Rectal smooth muscle tissue (tissue), 1 donor: Measurements from ENCODE around the gene AP4E1.

Experiments
- H3K27ac ChIP-seq: one replicate; pipeline ENCODE4 v1.7.0; 2013; ENCODE audit warnings: low read depth, low read length, inconsistent platforms
- H3K27me3 ChIP-seq: one replicate; pipeline ENCODE4 v1.7.0; 2013; ENCODE audit warnings: low read length; ENCODE audit not compliant: control insufficient read depth, insufficient read depth
- H3K36me3 ChIP-seq: one replicate; pipeline ENCODE4 v1.7.0; 2013; ENCODE audit warnings: low read length; ENCODE audit not compliant: control insufficient read depth, insufficient read depth
- H3K4me1 ChIP-seq: one replicate; pipeline ENCODE4 v1.7.0; 2013; ENCODE audit warnings: low read length; ENCODE audit not compliant: control insufficient read depth, insufficient read depth
- H3K4me3 ChIP-seq: one replicate; pipeline ENCODE4 v1.7.0; 2013; ENCODE audit warnings: low read length
- H3K9ac ChIP-seq: one replicate; pipeline ENCODE4 v1.7.0; 2013; ENCODE audit warnings: low read length

Gene AP4E1

GRCh38 chr15:50880206-50880605 is 28.3 kb upstream of the AP4E1 start:
- no peak overlapping the region for H3K4me3 ChIP-seq
- H3K27me3 ChIP-seq: no peaks in the 10 kb centered on the region
- H3K9ac ChIP-seq: no peak overlapping the region
- H3K4me1 ChIP-seq: no peaks in the 10 kb centered on the region
- no peak overlapping the region for H3K27ac ChIP-seq
- H3K36me3 ChIP-seq: no peaks in the 10 kb centered on the region

- Histone ChIP-seq H3K9ac (no peak overlapping the region), H3K4me3 (no peak overlapping the region), H3K27me3 (no peaks in the 10 kb centered on the region), H3K27ac (no peak overlapping the region), H3K36me3 (no peaks in the 10 kb centered on the region), H3K4me1 (no peaks in the 10 kb centered on the region)
These were observed 27.8 kb upstream of the AP4E1 start for GRCh38 chr15:50880651-50881114.

- no peak overlapping the region for H3K27ac ChIP-seq
- H3K4me1 ChIP-seq: no peaks in the 10 kb centered on the region
These were observed 27.1 kb upstream of the AP4E1 start for GRCh38 chr15:50881121-50882048.

GRCh38 chr15:50883903-50884302 is 24.6 kb upstream of the AP4E1 start:
- no peaks in the 10 kb centered on the region for H3K27me3 ChIP-seq
- no peak overlapping the region for H3K9ac ChIP-seq
- H3K27ac ChIP-seq: no peak overlapping the region
- no peak overlapping the region for H3K4me3 ChIP-seq
- no peaks in the 10 kb centered on the region for H3K36me3 ChIP-seq
- no peaks in the 10 kb centered on the region for H3K4me1 ChIP-seq

More at GRCh38 chr15:50881121-50882048, 27.1 kb upstream of the AP4E1 start:
- Histone ChIP-seq H3K9ac (no peak overlapping the region), H3K4me3 (no peak overlapping the region), H3K27me3 (no peaks in the 10 kb centered on the region), H3K36me3 (no peaks in the 10 kb centered on the region)

- H3K4me1 ChIP-seq: no peaks in the 10 kb centered on the region
These were observed 23.9 kb upstream of the AP4E1 start for GRCh38 chr15:50884540-50884939.

GRCh38 chr15:50886139-50886467 is 22.4 kb upstream of the AP4E1 start:
- H3K4me3 ChIP-seq: no peak overlapping the region
- no peak overlapping the region for H3K9ac ChIP-seq
- H3K27me3 ChIP-seq: no peaks in the 10 kb centered on the region
- no peaks in the 10 kb centered on the region for H3K4me1 ChIP-seq
- no peak overlapping the region for H3K27ac ChIP-seq
- H3K36me3 ChIP-seq: no peaks in the 10 kb centered on the region

More at GRCh38 chr15:50884540-50884939, 23.9 kb upstream of the AP4E1 start:
- Histone ChIP-seq H3K27ac (no peak overlapping the region), H3K36me3 (no peaks in the 10 kb centered on the region), H3K9ac (no peak overlapping the region), H3K4me3 (no peak overlapping the region), H3K27me3 (no peaks in the 10 kb centered on the region)

GRCh38 chr15:50886611-50887345 is 21.7 kb upstream of the AP4E1 start:
- no peak overlapping the region for H3K27ac ChIP-seq
- H3K4me3 ChIP-seq: no peak overlapping the region
- H3K27me3 ChIP-seq: no peaks in the 10 kb centered on the region
- no peaks in the 10 kb centered on the region for H3K36me3 ChIP-seq
- no peak overlapping the region for H3K9ac ChIP-seq
- no peaks in the 10 kb centered on the region for H3K4me1 ChIP-seq

- Histone ChIP-seq H3K4me3 (no peak overlapping the region), H3K27ac (no peak overlapping the region), H3K36me3 (no peaks in the 10 kb centered on the region), H3K4me1 (no peaks in the 10 kb centered on the region), H3K9ac (no peak overlapping the region), H3K27me3 (no peaks in the 10 kb centered on the region)
These were observed 20.4 kb upstream of the AP4E1 start for GRCh38 chr15:50888054-50888453.

- no peaks in the 10 kb centered on the region for H3K36me3 ChIP-seq
- no peaks in the 10 kb centered on the region for H3K27me3 ChIP-seq
- no peak overlapping the region for H3K4me3 ChIP-seq
- H3K9ac ChIP-seq: no peak overlapping the region
- H3K4me1 ChIP-seq: no peaks in the 10 kb centered on the region
- H3K27ac ChIP-seq: no peak overlapping the region
These were observed 18.9 kb upstream of the AP4E1 start for GRCh38 chr15:50889589-50889988.

- Histone ChIP-seq H3K4me1 (no peaks in the 10 kb centered on the region), H3K36me3 (no peaks in the 10 kb centered on the region), H3K4me3 (no peak overlapping the region), H3K27me3 (no peaks in the 10 kb centered on the region), H3K9ac (no peak overlapping the region), H3K27ac (no peak overlapping the region)
These were observed 17.7 kb upstream of the AP4E1 start for GRCh38 chr15:50890751-50891150.

- Histone ChIP-seq H3K4me1 (no peaks in the 10 kb centered on the region), H3K4me3 (no peak overlapping the region), H3K27ac (no peak overlapping the region), H3K36me3 (no peaks in the 10 kb centered on the region), H3K27me3 (no peaks in the 10 kb centered on the region), H3K9ac (no peak overlapping the region)
These were observed 17.3 kb upstream of the AP4E1 start for GRCh38 chr15:50891159-50891558.

GRCh38 chr15:50893976-50894375 is 14.5 kb upstream of the AP4E1 start:
- Histone ChIP-seq H3K27me3 (no peaks in the 10 kb centered on the region), H3K4me3 (no peak overlapping the region), H3K9ac (no peak overlapping the region), H3K36me3 (no peaks in the 10 kb centered on the region), H3K27ac (no peak overlapping the region), H3K4me1 (no peaks in the 10 kb centered on the region)
